ENCODE data around the gene ARAP3.
"Not testable (repeated sequence)": the region's sequence is repeated elsewhere in the genome, so short reads cannot be mapped to it uniquely, and the experiment has no call there.

ARAP3 gene

DNA sequence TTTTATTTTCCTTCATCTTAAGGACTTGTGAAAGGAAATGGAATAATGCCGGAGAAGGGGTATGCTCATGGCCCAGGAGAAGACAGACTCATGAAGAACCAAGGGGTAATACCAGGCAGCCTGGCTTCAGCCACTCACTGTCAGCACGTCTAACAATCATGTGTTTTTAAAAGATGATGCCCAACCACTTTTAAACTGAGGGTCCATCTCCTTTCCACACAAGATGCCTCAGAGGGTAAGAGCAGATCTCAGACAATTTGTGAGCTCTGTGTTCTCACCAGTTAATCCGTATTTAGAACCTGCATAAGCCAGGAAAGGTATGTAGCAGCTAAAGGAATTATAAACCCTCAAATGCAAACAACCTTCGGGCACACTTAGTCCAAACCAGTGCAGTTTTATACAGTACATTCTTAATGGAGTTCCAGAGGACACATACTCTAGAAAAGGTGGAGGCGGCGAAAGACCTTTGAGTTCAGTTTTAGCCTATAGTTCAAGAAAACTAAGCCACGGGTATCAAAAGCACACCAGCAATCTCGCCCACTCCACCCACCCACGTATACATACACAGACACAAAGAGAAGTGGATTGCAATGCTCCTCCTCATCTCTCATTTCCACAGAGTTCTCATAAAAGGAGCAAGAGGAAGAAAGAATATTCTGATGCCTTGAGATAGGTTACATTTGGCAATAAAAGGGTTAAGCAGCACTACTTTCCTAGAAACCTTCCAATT lies 65.9 kb downstream of the ARAP3 start:
- DNase-seq (ENCODE audit: low read depth, low spot score) = no peak

DNA sequence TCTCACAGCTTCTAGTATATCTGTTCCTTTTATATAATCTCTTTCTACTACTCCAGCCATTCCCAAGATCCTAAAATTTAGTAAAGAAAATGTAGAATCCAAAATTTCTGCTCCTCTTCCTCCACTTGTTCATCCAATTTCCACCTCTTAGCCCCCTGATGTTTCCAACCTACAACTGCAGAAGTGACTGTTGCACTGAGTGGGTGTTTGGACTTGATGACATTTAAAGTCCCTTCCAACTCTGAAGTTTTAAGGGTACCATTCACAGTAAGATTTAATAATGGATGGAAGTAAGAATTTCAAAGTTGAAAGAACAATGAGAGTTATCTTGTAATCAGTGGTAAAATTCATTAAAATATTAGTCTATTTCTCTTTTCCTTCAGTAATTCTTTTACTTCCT lies 68.7 kb downstream of the ARAP3 start:
- DNase-seq (ENCODE audit: low read depth, low spot score) = no peak

DNA sequence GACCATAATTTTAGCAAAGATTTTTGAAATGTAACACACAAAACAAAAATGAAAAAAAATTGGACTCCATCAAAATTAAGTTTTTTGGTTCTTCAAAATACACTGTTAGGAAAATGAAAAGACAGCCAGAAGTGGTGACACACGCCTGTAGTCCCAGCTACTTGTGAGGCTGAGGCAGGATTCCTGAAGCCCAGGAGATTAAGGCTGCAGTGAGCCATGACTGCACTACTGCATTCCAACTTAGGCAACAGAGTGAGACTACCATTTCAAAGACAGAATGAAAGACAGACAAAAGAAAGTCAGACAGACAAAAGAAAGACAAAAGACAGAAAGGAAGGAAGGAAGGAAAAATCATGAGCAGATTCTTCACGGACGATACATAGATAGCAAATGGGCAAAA lies 70.7 kb downstream of the ARAP3 start:
- peak; percentile 39 for DNase-seq (ENCODE audit: low read depth, low spot score)

DNA sequence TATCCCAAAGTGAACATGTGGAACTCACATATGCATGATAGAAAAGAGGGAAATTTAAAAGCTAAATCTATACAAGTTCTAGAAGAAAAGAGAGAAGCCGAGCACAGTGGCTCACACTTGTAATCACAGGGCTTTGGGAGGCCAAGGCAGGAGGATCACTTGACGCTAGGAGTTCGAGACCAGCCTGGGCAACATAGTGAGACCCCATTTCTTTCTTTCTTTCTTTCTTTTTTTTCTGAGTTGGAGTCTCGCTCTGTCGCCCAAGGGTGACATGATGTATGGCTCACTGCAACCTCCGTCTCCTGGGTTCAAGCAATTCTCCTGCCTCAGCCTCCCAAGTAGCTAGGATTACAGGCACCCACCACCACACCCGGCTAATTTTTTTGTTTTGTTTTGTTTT lies 72.1 kb downstream of the ARAP3 start:
- DNase-seq (ENCODE audit: low read depth, low spot score) = not testable (repeated sequence)

DNA sequence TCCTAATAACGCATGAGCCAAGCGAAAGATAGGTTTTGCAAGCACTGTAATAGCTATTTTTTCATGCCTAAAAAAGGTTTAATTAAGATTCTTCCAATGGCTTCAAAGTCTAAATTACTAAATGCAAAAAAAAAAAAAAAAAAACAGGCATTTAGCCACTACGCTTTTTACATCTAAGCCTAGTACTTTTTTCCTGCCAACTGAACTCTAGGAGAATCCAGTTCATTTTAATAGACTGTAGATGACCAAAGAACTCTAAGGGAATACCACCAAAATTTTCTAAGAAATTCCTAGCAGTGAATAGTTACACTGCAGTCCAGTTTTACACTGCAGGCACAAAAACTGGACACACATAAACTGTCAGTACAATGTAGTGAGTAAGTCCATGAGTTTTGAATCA lies 73.0 kb downstream of the ARAP3 start:
- no peak for DNase-seq (ENCODE audit: low read depth, low spot score)

DNA sequence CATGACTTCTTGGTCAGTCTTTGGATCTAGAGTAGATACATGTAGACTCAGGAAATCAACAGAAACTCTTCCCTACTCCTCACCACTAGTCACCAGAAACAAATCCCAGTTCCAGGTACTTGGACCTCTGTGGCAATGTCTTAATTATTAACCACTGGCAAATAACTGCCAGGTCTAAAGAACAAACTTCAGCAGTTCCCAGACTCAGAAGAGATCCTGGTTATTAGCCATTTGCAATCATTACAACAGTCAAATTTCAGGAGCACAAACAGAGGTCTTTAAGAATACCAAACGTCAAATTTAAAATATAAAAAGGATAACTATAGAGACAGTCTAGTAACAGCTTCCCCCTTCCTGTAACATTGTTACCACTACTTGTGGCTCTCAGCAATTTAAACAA lies 73.5 kb downstream of the ARAP3 start:
- DNase-seq (ENCODE audit: low read depth, low spot score) = no peak

DNA sequence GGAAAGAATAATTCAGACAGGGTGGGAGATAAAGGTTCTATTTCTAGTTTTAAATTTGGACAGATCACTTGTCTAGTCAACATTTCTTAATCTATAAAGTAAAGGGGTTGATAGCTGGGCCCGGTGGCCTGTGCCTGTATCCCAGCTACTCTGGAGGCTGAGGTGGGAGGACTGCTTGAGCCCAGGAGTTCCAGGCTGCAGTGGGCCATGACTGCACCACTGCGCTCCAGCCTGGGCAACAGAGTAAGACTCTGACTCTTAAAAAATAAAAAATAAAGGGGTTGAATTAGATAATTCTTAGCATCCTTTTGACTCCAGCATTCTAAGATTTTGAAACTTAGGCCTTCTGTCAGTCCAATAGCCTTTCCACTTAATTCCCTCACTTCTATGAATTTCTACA lies 74.0 kb downstream of the ARAP3 start:
- no peak for DNase-seq (ENCODE audit: low read depth, low spot score)

DNA sequence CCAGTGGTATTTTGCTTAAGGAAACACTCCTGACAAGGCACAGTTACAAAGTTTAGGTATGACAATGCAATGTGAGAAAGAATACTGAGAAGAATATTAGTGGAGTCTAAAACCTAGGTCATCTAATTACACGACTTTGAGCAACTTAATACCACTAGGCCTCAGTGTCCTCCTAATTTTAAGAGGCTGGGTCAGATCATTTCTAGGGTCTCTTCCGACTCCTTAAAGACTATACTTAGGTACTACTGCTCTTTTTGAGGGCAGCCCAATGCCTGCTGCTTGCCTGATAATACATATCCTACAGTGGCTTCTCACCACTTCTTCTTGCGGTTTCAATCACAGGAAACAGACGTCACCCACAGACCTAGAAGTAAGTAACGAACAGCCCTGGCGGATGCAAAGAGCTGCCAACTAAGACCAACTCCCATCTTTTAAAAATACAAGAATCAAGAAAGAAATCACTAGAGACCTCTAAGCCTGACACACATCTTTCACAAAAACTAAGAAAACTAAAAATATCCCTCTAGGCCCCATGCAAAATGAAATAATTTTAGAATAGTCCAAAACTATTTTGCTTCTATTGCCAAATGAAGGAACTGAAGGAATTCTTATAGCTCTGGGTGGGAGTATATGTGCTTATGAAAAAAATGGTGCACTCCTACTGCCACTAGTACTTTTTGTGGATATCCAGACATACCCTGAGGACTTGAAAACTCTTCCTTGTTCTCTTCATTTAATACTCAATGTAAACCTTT lies 76.3 kb downstream of the ARAP3 start:
- no peak for DNase-seq (ENCODE audit: low read depth, low spot score)

DNA sequence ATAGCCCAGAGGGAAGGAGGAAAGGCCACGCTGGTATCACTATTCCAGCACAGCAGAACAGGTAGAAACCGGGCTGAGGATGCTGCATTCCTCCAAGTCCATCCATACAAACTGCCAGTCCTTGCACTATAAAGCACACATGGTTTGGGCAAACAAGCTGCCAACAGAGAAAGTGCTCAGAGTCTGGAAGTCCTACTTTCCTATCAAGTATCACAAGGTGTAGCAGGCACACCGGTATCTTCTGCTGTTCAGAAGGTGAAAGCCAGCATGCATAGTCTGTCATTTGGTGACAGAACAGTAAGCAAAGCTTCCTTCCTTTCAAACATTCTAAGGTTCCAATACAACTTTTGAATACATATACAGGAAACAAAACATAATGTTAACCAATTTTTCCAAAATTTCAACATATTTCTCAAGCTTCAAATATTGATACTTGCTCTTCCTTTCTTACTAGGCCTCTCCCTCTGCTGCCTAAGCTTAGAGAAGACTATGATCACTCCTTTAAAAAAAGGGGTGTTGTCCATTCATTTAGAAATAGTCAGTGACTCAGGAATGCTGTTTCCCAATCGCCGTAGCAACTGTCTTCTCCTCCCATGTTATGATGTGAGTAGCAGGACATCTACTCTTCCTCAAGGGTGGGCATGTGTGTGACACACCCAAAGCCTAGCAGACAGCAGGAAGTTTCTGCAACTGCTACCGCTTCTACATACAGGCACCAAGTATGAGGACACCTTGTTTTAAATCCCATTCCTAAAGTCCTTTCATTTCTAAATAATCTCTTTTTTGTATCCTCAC lies 77.9 kb downstream of the ARAP3 start:
- DNase-seq (ENCODE audit: low read depth, low spot score) = no peak
